Spleen (tissue), 7 donors: Measurements from ENCODE around the gene HOXB4.

Experiments
- CTCF ChIP-seq, 11 experiments: fragments of 200-600 bp in 7 of 11; fragments of 450-650 bp in 4 of 11; sonication (generic) in 4 of 11; IDR thresholded peaks in 8 of 11; conservative IDR thresholded peaks in 3 of 11; 1 replicate in 7 of 11; 2 replicates in 4 of 11; pipeline versions ENCODE4 v1.4.0 to v1.8.0; 2016 to 2021; ENCODE audit warnings: antibody characterized with exemption in 11 of 11, inconsistent platforms in 4 of 11, mild to moderate bottlenecking in 1 of 11
- POLR2A ChIP-seq, 3 donors: fragments of 450-650 bp; IDR thresholded peaks; one replicate each; pipeline ENCODE4 v1.5.1; 2017; ENCODE audit warnings: antibody characterized with exemption in 3 of 3, mild to moderate bottlenecking in 1 of 3
- POLR2AphosphoS5 ChIP-seq, 3 donors: sonication (generic); formaldehyde crosslinking; IDR thresholded peaks; one replicate each; pipeline ENCODE4 v1.5.1; 2017; ENCODE audit warnings: antibody characterized with exemption in 3 of 3
- donor health status: DM: no; HTN: no; CAD: no; lungs with moderate emphysema.
- donor health status: DM: no; HTN: no; CAD: no.
- donor health status: DM: no; HTN: no; CAD: no.

- no peak for TF ChIP-seq CTCF (IDR thresholded peaks at IDR 0.05 in 8 of 11, conservative IDR thresholded peaks at IDR 0.05 in 3 of 11)
- no peak for TF ChIP-seq POLR2A (IDR thresholded peaks at IDR 0.05)
- TF ChIP-seq POLR2AphosphoS5 (IDR thresholded peaks at IDR 0.05), result no peak
Observed at GRCh38 chr17:48567209-48567608, 10.9 kb downstream of the HOXB4 start.
